Measurements from ENCODE around the gene SPATS2L.

Gene SPATS2L

DNA sequence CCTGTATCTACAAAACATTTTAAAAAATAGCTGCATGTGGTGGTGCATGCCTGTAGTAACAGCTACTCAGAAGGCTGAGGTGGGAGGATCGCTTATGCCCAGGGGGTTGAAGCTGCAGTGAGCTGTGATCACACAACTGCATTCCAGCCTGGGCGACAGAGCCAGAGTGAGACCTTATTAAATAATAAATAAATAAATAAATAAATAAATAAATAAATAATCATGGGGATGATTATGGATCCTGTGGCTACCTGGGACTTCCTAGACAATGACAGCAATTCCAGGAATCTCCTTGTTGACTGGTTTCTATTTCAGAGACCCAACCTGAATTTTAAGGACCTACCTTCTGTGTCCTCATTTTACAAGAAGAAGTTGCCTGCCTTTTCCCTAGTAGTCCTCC, 111.9 kb downstream of the SPATS2L start:
- no peak for DNase-seq

DNA sequence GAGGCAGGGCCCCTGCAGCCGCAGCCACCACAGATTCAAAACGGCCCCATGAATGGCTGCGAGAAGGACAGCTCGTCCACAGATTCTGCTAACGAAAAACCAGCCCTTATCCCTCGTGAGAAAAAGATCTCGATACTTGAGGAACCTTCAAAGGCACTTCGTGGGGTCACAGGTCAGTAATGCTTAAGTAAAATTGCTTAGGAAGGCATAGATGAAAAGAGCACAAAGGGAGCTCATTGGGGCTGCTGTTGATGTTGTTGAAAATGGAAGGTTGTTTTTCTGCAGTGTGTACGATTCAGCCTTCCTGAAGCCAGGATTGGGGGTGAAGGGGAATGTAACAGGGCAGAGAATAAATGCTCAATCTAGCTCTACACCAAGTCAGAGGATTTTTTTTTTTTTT, 112.8 kb downstream of the SPATS2L start:
- DNase-seq, result no peak

DNA sequence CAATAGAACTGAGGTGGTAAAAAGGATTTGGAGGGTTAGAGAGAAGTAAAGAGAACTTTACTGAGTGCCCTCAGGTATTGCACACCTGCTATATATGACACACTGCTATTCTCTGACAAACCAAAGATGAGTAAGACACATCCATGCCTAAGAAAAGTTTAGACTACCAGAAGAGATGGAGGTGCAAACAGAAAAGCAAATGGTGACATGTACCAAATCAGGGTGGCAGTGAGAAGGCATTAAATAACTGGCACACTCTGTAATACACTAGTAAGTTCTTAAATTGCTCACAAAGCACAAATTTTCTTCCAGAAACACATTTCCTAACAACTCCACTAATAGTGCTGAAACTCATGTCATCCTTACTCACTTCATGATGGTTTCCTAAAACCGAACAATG, 114.8 kb downstream of the SPATS2L start:
- DNase-seq, result no peak

DNA sequence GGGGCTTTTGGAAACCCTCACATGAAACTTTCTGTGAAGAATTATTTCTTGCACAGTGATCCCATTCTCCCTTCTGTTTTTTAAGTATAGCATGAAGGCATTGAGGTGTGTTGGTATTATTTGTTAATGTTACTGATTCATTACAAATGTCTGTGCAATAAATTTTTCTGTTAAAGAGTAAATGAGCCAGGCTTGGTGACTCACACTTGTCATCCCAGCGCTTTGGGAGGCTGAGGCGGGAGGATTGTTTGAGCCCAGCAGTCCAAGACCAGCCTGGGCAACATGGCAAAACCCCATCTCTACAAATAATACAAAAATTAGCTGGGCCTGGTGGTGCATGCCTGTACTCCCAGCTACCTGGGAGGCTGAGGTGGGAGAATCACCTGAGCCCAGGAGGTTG, 115.6 kb downstream of the SPATS2L start:
- no peak for DNase-seq

DNA sequence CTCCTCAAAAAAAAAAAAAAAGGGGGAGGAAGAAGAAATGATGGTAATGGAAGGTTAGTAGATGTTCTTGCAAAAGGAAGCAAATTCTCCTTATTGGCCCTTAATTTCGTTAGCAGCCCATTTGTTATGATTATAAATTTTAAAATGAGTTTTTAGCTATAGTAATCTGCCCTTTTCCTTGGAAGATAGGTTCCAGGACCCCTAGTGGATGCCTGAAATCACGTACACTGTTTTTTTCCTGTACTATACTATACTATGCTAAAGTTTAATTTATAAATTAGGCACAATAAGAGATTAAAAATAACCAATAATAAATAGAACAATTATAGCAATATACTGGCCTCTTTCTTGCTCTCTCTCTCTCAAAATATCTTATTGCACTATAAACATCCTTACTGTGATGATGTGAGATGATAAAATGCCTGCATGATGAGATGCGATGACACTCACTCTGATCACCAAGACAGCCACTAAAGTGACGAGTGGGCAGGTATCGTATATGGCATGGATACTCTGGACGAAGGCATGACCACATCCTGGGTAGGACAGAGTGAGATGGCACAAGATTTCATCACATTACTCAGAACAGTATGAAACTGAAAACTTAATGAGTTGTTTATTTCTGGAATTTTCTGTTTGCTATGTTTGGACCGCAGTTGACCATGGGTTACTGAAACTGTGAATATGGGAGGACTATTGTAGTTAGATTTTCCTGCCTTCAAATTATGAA, 116.2 kb downstream of the SPATS2L start:
- no peak for DNase-seq

DNA sequence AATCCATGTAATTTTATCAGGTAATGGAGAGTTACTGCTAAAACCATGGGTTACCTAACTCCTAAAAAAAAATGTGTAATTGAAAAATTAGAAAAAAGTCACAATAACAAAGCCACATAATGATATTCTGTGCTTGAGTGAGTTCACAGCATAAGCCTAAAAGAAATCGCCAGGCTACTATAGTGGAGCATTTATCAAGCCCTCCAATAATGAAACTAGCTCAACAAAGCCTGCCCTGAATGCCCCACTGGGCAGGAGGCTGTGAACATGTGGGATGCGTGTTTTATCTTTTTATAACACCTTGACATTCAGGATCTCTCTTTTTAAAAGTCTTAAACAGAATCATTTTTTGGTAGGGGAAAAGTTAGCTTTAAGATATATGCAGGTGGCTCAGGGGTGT, 117.0 kb downstream of the SPATS2L start:
- DNase-seq, result no peak

DNA sequence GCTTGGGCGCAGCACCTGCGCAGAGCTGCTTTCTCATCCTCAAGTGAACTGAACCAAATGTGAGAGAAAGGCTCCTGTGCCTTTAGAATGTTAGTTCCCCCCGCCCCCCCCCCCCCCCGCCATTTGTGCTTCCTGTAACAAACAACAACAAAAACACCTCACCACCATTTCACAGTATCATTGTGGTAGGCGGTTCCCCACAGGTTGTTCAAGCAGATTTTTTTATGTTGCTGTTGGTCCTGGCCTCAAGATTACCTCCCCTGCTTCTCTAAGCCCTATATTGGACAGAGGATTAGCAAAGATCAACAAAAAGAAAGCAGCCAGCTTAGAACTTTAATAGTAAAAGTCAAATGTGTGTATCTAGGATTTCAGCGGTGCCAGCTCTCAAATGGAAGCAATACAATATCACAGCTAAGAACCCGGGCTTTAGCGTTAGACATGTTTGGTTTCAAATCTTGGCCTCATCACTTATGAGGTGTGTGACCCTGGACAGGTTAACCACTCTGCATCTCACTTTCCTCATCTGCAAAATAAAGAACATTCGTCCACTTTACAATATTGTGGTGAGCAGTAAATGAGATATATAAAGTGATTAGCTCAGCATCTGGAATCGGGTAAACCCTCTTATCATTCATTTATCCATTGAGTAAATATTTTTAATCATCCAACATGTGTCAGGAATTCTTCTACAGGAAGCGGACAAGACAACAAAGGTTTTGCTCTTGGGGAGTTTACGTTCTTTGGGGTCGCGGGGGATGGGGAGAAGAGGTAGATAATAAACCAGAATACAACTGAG, 118.7 kb downstream of the SPATS2L start:
- DNase-seq, result no peak

DNA sequence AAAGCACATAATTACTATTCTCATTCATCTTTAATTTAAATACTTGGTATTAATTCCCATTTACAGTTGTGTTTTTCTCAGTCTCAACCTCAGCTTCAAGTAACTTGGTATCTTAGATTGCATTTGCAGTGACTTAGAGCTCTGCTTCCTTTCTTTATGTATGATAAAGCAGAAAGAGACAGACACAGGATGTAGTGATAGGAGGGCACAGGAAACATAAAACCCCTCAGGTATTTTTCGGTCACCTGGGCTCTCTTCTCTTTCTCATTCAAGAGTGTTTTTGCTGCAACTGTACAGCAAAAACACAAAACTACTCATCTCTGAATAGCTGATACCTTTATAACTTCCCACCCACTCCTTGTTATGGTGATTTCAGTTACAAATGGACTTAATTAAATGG, 120.3 kb downstream of the SPATS2L start:
- no peak for DNase-seq

DNA sequence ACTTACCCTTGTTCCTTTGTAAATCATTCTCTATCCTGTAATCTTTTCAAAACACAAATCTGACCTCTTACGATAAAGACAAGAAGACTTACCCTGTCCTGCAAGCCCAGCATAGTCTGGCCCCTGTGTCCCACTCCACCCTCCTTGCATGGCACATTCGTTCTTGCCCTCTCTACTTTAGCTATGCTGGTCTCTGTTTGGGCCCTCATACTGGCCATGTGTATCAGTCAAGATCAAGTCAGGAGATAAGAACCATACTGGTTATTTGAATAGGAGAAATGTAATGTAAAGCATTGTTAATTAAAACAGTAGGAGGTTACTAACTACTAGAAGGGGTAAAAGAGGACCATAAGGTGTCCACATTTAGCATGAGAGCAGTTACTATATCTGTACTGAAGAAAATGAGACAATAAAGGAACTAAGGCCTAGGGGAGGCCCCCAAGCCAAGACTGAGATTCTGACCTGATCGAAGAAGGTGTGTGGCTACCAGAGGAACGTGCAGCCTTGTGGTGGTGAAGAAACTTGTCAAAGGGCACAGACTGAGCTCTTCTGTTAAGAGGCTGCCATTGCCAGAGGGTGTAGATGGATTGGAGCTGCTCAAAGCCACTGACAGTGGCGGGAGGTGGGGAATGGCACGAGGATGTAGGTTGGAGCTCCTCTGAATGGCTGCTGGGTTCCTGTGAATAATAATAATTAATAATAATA, 122.6 kb downstream of the SPATS2L start:
- no peak for DNase-seq

DNA sequence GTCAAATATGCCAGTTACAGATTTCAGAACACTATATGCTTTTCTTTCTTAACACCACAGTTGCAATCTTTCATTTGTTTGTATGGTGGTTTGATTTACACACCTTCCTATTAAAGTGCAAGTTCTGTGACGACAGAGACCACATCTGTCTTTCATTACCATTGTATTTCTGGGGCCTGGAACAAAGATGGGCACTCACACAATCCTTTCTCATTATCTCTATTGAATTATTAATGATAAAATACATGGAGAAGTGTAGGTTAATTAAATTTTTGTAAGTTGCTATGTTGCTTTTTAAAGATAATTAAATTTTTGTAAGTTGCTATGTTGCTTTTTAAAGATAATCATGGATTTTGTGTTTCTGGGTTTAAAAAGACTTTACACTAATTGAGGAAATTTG, 123.5 kb downstream of the SPATS2L start:
- DNase-seq, result no peak

DNA sequence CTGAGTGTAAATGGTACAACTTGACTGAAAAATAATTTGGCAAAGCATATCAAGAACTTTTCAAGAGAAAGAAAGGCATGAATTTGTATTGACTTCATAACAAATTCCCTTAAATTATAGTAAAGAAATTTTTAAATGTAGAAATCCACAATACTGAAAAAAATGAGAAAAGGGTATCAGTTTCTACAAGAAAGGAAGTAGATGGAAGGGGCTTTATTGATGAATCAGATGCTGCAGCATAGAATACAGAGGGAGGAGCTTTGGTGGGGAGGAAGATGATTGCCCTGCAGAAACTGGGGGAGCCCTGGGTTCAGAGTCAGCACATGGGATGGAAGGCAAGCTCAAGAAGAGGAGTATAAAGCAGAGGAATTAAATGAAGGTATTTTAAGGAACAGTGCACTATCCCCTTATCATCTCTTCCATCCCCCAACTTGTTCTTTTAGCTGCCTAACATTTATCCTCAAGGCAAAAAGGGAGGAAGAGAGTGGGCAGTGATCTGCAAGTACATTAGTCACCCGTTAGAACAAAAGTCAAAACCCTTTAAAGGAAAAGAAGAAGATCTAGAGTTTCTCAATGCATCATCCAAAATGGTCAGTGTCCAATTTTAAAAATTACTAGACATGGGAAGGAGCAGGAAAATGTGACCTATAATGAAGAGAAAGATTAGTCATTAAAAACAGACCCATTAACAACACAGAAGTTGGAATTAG, 125.7 kb downstream of the SPATS2L start:
- no peak for DNase-seq

DNA sequence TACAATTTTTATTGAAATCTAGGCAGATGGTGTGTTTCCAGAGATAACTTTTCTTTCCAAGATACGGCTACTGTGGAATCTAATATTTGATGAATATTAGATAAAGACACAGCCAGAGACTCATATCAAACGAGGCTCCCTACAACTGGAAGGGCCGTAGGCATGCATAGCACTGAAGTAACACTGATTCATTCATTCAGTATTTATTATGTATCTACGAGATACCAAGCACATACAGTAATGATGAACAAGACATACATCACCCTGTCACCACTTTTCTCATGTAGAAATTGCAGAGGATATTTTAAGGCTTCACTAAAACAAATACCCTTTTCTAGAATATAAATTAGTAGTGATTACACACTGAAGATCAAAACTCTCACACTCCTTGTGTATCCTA, 128.9 kb downstream of the SPATS2L start:
- no peak for DNase-seq

DNA sequence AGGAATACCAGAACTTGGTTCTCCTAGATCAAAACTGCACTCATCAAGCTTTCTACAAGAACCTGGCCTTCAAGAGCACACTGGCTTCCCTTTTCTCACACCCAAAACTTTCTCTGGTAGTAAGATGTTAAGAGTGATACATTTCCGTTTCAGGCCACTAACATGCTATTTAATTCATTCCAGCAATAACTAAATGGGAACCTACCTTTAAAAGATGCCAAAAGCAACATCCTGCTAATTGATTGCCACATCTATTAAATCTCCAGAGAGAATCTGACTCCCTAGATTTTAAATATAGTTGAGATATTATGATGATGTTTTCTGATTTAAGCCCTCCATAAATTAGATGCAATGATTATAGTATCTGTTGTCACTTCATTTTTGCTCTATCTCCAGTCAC, 131.8 kb downstream of the SPATS2L start:
- no peak for DNase-seq

DNA sequence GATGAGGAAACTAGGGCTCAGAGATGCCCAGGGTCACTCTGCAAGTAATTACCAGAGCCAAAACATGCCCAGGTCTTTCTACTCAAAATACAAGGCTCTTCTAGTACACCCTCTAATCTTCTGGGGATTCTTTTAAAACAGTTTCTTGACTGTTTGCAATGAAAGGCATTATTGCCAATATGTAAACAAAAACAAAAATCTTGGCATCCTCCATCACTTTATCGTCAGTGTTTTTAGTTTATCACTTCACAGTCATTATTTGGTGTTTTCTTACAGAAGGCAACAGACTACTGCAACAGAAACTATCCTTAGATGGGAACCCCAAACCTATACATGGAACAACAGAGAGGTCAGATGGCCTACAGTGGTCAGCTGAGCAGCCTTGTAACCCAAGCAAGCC, 132.4 kb downstream of the SPATS2L start:
- DNase-seq, result no peak

DNA sequence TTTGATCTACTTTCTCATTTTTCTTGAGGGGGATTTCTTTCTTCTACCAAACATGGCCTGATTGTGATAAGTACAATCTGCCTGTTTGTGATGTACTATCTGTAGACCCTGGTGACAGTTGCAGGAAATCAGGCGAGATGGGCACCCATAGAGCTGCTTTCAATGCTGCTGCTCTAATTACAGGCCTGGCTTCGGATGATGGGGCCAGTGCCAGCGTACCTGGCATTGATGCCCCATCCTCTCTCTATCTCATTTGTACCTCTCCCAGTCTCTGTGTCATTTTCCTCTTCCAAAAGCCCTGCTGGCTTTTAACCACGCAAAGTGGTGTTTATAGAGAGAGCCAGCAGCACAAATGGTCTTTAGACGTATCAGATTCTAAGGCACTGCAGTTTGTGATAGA, 133.5 kb downstream of the SPATS2L start:
- DNase-seq, result no peak

DNA sequence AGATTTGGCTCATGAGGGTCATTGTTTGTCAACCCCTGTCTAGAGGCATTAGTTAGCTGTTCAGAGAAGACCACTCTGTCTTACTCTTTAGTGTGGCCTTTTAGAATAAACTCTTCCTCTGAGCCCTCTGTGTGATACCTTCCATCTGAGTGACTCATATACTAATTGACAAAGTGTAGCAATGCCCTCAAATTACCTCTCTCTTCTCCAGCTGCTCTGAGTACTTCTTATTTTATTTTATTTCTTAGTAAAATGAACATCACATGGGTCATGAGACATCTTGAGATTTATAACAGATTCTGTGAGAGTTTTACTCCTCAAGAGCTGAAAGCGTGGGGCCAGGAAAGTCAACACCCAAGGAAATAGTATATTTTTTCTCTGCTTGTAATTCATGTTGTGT, 136.0 kb downstream of the SPATS2L start:
- DNase-seq, result no peak

DNA sequence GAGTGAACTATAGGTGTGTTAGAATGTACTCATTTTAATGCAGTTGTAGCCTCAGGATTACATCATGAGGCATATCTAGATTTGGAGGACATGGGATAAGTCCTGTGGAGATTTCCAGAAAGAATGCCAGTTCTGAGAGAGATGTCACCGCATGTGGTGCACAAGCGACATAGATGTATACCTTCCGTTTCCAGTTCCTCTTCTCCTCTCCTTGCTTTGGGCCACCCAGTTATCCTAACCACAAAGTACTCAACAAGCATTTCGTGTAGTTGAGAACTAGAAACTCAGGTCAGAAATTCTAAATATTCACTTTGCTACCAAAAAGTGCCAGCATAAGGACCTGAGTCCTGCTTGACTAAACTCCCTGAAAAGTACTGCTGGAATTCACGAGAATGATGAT, 136.9 kb downstream of the SPATS2L start:
- DNase-seq, result no peak

DNA sequence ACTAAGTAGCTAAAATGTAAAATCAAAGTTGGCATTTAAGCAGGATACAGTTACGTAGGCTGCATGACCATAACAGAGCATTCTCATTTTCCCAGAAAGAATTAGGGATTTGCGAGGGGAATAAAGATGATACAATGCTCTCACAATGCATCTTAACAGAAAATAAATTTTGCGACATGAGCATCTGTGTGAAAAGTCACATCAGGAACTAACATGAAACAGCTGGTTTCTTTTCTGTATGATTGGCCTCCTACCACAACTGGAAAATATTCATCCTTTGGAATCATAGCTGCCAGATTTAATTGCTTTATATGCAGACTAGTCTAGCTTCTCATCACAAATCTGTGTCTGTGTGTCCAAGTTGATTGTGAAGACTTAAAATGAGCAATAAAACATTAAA, 137.4 kb downstream of the SPATS2L start:
- DNase-seq, result no peak

DNA sequence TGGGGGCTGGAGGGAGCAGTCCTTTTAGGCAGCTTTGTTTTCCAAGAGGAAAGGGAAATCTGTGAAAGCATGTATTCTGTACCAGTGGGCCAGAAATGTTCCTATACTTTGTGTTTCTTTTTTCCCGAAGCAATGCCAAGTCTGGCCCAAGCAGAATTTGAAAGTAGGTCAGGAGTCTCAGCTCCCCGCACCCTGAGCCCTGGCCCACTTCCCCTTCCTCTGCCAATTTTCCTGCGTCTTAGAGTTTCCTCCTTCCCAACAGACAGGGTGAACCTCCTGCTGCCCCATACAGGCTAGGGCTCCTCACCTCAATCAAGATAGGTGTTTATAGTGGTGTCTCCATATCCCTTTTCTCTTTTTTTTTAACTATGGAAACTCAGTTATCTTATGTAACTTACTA, 138.0 kb downstream of the SPATS2L start:
- DNase-seq, result no peak

DNA sequence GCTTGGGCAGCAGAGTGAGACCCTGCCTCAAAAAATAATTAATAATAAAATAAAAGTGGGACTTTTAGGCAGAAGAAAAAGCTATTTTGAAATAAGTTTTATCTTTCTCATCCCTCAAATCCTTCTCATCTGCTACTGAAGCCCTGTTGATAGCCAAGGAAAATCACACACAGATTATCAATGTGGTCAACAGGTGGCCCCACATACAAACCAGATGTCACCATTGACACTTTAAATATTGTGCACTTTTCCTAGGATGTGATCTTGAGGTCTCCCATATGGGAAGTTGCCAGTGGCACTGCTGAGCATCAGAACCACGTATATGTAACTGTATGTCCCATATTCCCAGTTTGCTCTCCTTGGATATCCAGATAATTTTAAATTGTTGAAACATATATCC, 138.8 kb downstream of the SPATS2L start:
- no peak for DNase-seq

DNA sequence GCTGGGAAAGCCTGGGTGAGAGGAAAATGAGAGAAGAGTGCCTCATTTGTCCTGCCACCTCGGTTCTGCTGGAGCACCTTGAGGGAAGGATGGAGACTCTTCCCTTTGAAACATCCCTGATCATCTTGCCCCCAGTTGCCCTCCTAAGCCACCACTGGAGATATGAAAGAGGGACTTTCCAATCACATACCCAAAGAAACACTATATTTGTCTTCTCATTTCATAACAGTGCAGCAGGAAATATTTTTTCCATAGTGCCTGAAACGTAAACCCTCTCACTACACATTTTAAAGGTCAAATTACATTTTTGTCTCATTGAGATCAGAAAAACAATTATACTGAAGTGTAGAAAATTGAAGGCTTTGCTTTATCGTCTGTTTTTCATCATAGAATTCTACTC, 140.1 kb downstream of the SPATS2L start:
- no peak for DNase-seq

DNA sequence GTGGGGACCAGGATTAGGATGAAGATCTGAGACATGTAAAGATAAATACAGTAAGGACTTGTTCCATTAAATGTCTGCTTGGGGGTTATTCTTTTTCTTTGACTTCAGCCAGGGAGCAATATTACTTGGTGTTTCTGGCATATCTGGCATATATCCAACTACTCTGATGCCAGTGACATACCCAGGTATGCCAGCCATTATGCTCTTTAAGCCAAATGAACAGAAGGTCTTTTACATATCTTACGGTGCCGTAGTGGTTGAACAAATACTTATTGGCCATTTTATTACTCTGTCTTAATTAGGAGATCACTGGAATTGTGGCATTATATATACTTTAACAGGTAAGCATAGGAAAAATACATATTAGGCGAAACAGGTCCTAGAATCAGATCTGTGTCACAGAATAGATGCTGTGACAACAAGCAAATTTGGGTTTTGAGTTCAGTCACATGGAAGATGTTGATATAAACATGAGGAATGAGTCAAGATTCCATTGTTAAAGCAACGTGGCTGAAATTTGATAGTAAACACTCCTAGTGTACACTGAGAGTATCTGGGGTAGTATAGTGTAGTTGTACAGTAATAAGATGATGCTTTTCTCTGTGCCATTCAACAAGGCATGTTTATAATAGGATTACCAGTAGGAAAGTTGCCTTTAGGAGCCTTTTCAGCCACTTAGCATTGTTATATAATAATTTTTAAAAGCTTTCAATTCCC, 140.8 kb downstream of the SPATS2L start:
- no peak for DNase-seq

DNA sequence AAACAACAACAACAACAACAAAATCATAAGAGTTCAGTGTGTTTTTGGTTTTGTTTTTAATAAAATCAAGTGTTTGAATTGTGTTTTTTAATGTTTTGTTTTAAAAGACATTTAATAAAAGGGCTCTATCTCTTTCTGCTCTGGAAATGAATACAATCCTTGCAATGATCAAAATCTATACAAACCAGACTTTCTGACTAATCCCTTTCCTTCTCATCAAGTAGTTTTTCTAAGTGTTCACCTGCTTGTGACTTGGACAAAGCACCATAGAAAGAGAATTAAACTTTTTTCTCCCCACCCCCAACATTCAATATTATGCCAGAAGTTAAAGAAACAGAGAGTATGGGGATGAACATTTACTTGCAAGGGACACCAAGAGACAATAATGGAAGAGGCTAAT, 142.0 kb downstream of the SPATS2L start:
- DNase-seq, result no peak
